T-helper 2 cell treated with Interferon-gamma antibody and Interleukin-4, amounts not matched to agents 100 ng/mL and 5 ng/mL, for 36 hours (primary cell): ENCODE results near the gene CDC20B. TPM values are rescaled to one million over a fixed set of nuclear protein-coding genes. Genes with fewer than 3 reads are reported as not detected.
"Not testable (repeated sequence)": the region's sequence is repeated elsewhere in the genome, so short reads cannot be mapped to it uniquely, and the experiment has no call there.

Experiments used
- intact Hi-C: fragments of 100-400 bp; cut with micrococcal nuclease; formaldehyde crosslinking; loops from one replicate; pipeline ENCODE4 v1.15.1; 2023
- total RNA-seq: library from RNA; stranded (reverse); gene quantifications from 2 replicates; pipeline ENCODE4 v1.2.3, GENCODE V29; 2022

Gene CDC20B
- total RNA-seq, 1 donor from 2014 or later: 0.14 TPM

DNA sequence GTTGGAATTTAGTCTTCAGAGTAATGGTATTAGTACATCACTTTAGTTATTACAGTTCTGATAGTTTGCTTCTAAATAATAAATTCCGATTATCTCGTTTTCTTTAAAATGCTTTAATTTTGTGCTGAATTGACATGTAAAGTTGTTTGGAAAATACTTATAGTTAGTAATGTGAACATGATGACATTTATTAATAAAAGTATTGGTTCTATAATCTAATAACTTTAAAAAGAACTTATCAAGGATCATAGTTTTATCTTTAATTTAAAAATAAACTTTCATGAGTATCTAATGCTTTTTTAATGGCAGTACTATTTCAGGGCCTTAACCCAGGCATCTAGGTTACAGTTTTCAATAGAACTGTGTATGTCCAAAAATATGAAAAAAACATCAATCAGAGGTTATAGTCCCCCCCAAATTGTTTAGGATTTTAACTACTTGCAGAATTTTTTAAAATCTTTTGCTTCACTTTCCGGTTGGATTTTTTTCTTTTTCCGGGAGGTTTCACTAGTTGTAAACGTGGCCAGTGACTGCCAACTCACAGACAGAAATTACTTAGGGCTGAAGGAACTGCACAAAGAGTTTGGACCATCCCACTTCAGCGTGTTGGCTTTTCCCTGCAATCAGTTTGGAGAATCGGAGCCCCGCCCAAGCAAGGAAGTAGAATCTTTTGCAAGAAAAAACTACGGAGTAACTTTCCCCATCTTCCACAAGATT is 12.3 kb downstream of the CDC20B start:
- intact Hi-C loops: no loop called here

DNA sequence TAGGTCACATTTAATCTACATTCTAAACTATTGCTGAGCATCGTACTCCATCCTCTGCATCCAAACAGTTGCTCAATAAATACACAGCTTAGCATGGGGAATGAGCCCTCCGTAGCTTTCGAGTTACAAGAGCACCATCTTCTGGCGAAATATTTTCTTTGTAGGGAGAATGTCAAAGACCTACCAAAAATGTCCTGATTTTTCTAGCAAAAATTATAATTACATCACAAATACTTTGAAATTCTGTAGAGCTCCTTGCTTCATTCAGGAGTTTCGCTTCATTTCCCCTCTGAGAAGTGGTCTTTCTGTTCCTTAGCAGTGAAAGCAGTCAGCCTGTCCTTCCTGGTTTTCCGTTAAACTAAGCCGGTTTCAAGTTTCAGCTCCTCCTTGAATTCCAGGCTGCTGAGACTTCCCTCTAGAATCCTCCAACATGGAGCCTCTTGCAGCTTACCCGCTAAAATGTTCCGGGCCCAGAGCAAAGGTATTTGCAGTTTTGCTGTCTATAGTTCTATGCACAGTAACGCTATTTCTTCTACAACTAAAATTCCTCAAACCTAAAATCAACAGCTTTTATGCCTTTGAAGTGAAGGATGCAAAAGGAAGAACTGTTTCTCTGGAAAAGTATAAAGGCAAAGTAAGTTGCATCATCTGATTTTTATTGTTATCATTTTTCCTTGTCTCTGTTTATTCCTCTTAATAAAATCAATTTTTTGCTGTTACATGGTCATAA is 13.0 kb downstream of the CDC20B start, which contains the start of gene GPX8:
Gene GPX8 (plus strand): TSS at position 409 of the 730 bp plus-strand sequence. CDS start 22 bp downstream, at position 431.
- intact Hi-C loops: loop anchor here (1.0 kb wide), 3 partner anchors 254 to 643 kb away; partner anchors contain the start of gene SNX18

- intact Hi-C loops: no loop called here
Measured at GRCh38 chr5:55154873-55155272, 18.1 kb downstream of the CDC20B start.

DNA sequence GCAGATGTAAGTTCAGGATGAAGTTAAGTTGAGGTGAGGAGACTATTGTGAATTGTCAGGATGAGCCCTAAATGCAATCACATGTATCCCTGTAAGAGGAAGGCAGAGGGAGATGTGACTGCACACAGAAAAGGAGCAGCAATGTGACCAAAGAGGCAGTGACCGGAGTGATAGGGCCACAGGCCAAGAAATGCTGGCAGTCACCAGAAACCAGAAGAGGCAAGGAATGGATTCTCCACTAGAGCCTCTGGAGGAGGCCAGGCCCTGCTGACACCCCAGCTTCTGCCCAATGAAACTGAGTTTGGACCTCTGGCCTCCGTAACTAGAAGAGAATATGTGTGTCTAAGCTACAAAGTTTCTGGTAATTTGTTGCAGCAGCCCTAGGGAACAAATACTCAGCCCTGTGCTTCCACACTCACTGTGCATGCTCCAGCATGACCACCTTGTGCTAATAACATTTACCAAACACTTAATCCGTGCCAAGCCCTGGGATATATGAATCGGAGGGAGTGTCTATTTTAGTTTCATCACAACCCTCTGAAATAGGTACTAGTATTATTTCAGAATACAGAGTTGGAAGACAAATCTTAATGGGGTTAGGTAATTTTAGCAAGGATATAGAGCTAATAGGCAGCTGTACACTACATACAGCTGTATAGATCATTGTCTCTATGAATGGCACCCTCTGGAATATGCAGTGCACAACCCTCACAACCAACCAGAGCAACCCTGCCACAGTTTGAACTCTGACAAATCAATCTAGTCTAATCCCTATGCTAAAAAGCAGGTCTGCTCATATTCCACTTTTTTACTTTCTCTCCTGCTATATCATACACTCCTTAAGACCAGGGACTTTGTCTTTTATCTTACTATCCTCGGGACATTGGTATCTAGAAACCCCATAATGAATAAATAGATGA is 20.8 kb downstream of the CDC20B start:
- intact Hi-C loops: no loop called here

DNA sequence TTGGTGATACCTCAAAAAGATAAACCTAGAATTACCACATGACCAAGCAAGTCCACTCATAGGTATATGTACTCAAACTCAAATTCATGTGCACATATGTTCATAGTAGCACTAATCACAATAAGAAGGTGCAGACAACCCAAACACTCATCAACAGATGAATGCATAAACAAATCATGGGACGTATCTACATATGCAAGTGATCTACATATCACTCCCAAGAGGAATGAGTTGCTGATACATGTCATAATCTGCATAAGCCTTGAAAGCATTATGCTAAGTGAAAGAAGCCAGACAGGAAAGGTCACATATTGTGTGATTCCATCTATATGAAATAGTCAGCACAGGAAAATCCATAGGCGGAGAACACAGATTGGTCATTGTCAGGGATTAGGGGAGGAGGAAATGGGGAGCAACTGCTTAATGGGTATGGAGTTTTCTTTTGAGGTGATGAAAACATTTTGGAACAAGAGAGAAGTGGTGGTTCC is 23.6 kb downstream of the CDC20B start:
- intact Hi-C loops: no loop called here

DNA sequence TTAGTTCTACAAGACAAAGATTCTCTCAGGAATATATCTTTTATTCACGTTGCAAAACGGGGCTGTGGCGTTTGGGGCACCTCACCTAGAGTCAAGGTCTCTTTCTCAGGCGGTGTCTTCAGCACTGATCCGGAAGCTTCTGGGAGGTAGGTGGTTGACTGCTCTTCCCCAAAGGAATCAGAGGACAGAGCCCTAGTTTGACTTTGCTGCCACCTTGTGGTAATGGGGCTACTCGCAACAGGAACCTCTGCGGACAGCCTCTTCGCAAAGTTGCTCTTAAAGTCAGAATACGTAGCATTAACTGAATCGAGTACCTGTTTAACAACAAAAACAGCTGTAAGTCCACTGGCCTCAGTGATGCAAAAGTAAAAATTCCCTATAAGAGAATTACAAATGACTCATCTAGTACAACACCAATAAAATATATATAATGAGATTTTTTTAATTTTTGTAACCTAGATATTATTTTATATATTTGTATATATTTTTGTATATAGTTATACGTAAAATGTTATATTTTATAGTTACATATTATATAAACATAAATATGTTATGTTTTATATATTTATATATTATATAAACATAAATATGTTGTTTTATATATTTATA is 26.3 kb downstream of the CDC20B start:
- intact Hi-C loops: loop anchor here (1.0 to 2.0 kb wide), 5 partner anchors 44 to 240 kb away; partner anchors contain the start of gene GZMA

DNA sequence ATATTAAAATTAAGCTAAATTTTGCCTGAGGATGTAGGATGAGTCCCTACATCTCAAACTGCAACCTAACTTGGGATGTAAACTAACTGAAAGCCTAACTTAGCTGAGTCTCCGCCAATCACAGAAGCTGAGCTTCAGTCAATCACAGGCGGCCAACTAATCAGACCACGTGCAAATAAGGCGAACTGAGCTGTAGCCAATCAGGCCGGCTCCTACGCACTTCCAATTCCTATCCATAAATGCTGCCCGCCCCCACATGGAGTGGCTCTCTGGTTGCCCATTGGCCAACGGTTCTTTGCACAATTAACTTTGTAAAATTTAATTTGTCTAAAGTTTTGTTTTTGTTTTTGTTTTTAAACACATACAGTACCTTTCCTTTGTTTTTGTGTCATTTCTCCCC is 26.9 kb downstream of the CDC20B start:
- intact Hi-C loops: loop anchor here (1.0 to 2.0 kb wide), 5 partner anchors 44 to 240 kb away; partner anchors contain the start of gene GZMA

DNA sequence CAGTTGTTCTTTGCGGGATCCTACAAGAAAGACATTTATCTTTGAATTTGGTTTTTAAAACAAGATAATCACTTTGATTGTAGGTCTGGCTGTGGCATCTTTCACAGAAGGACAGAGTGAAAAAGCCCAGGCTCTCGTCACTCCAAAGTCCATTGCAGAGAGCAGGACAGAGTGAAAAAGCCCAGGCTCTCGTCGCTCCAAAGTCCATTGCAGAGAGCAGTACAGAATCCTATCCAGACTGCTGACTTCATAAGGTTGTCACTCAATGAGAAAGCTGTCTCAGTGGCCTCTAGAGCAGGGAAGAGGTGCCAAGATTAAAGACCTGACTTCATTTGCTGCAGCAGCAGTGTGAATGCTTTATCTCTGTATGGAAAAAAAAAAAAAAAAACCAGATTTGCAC is 29.4 kb downstream of the CDC20B start:
- intact Hi-C loops: loop anchor here (2.0 kb wide), 1 partner anchor 107 kb away; no protein-coding TSS in a partner anchor

DNA sequence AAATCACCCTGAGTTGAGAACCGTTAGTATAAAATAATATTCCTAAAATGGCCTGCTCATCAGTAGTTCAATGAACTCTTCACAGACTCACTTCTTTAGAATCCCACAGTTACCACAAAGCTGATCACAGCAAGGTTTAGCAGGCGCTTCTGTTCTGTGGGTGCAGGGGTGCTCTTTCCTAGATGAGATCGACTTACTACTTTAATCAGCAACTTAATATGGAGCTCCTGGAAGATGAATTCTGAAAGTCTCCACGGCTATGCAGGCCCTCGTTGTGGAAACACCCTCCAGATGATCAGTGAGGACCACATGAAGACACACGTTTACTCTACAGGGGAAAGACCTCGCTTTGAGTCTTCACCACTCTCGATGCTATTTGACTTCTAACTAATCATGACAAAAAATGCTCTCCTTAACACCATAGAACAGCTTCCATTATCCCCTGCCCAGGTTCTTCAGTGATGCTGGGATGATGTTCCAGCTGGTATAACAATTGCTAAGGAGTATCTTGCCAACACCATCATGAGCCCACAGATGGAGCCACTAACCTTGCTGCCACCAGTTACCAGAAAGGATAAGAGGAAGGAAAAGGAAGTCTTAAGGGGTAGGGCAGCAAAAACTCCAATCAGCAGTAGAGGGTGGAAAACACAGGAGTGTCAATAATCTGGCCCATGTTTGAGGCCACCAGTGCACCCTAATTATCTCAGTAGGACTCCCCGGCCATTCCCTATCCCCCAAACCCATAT is 30.9 kb downstream of the CDC20B start:
- intact Hi-C loops: loop anchor here (2.0 kb wide), 1 partner anchor 105 kb away; no protein-coding TSS in a partner anchor

DNA sequence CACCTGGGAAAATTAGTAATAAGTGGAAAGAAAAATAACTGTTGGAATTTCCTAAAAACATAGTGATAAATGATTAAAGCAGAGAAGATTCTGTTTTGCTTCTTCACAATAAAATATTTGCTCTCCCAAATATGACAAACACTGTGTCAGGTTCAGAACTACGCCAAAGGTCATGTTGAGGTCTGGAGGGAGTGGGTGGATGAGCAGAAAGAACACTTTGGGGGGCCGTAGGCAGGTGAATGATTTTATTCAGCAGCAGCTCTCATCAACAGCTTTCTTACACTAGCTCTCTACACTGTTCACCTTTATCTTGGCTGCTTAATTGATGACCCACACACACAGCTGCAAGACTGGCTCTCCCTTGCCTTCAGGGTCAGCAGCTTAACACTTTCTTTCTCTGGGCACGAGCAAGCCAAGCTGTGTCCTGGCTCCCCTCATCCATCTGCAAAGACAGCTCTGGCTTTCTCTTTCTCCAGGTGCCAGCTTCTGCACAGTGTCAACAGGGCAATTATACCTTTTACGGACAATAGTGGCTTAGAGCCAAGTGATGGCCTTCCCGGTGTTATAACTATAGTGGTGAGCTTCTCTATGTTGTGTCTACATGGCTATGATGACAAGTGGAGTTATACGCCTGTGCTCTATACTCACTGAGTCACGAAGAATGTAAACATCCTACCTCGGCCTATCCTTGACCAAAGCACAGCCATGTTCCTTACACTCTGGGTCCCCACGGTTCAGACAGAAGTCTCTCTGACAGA is 31.9 kb downstream of the CDC20B start:
- intact Hi-C loops: no loop called here

- intact Hi-C loops: no loop called here
Measured at GRCh38 chr5:55136521-55136920, 36.5 kb downstream of the CDC20B start.

DNA sequence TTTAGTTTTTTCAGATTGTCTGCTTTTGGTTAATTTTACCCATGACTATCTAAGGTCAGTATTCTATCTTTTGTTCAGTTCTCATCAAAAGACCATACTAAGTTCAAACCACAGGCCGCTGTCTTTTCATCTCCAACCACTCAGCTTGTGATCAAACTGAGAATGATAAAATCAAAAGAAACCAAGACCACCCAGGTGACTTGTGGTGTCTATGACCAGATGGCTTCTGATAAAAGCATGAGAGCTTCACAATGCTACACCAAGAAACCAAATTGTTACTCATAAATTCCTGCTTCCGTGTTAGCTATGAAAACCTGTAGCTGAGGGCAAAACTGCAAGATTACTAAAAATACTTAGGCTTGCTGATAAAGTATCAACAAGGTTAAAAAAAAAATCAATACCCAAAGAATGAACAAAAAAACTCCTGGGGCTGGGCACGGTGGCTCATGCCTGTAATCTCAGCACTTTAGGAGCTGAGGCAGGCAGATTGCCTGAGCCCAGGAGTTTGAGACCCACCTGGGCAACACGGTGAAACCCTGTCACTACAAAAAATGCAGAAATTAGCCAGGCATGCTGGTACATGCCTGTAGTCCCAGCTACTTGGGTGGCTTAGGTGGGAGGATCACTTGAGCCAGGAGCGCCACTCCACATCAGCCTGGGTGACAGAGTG is 38.8 kb downstream of the CDC20B start:
- intact Hi-C loops: loop anchor here (1.0 to 2.0 kb wide), 4 partner anchors 32 to 97 kb away; partner anchors contain the start of gene GZMA

DNA sequence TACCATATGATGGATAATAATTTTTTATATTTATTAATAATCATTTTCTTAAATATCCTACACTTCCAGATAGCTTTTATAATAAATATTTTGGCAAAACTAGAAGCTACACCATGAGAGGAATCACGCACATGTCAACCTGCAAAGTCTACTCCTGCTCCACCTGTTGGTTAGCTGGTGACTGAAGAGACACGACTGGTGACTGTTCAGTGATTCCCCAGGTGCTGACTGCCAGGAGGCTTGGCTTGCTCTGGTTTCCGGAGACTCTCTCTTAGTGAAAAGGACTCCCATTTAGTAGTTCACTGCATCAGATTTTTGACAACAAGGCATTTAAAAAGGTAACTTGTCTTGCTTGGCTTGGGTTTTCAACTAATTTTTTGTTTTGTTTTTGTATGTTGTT is 49.6 kb downstream of the CDC20B start:
- intact Hi-C loops: no loop called here

GRCh38 chr5:55114061-55114460 is 58.9 kb downstream of the CDC20B start:
- intact Hi-C loops: no loop called here

GRCh38 chr5:55113327-55113726 is 59.6 kb downstream of the CDC20B start:
- intact Hi-C loops: no loop called here

- intact Hi-C loops: no loop called here
Measured at GRCh38 chr5:55110217-55110616, 62.8 kb downstream of the CDC20B start.

- intact Hi-C loops: no loop called here
Measured at GRCh38 chr5:55108661-55109060, 64.3 kb downstream of the CDC20B start.

- intact Hi-C loops: not testable (repeated sequence)
Measured at GRCh38 chr5:55105976-55106375, 67.0 kb downstream of the CDC20B start.
